Tibial nerve (tissue), 4 donors: Measurements from ENCODE around the gene DNM1.

ENCODE experiments used
- CTCF ChIP-seq, 5 experiments: fragments of 200-600 bp in 3 of 5; fragments of 450-650 bp in 2 of 5; sonication (generic) in 3 of 5; IDR thresholded peaks; one replicate each; pipeline ENCODE4 v1.5.1; 2016 to 2019; ENCODE audit warnings: antibody characterized with exemption in 5 of 5, mild to moderate bottlenecking in 3 of 5, moderate library complexity in 2 of 5
- EP300 ChIP-seq, 2 donors: sonication (generic); formaldehyde crosslinking; IDR thresholded peaks; one replicate each; pipeline ENCODE4 v1.6.1; 2017; ENCODE audit warnings: antibody characterized with exemption in 2 of 2, mild to moderate bottlenecking in 1 of 2

GRCh38 chr9:128203024-128203706 is at the start of gene DNM1:
- TF ChIP-seq CTCF (IDR thresholded peaks at IDR 0.05) = peak; percentile 94 to 99 (median 97)
- no peak for TF ChIP-seq EP300 (IDR thresholded peaks at IDR 0.05)
